GM13977 (cell line): ENCODE measurements around the gene CCDC88A.

Experiments
- DNase-seq: peaks from one replicate; pipeline ENCODE4 v3.0.0; 2012; ENCODE audit warnings: low spot score
- CTCF ChIP-seq: IDR thresholded peaks from 2 replicates; pipeline ENCODE4 v1.5.1; 2012; ENCODE audit warnings: mild to moderate bottlenecking, control low read depth; ENCODE audit not compliant: insufficient read depth; ENCODE audit errors: extremely low read depth, missing control alignments
- in situ Hi-C: fragments of 300-500 bp; cut with MboI; formaldehyde crosslinking; loops from one replicate; pipeline ENCODE4 v1.12.0; 2022; ENCODE audit warnings: low sequenced_read_pairs, low pct_unique_long_range_greater_than_20kb, mixed read lengths, inconsistent platforms; ENCODE audit not compliant: unreplicated experiment

Gene CCDC88A

GRCh38 chr2:55421326-55421725, 1.7 kb upstream of the CCDC88A start:
- no peak for TF ChIP-seq CTCF
- in situ Hi-C loops: no loop called here

GRCh38 chr2:55420871-55421270, 1.2 kb upstream of the CCDC88A start:
- in situ Hi-C loops: no loop called here
- TF ChIP-seq CTCF: no peak
- no peak for DNase-seq

More at GRCh38 chr2:55421326-55421725, 1.7 kb upstream of the CCDC88A start:
- no peak for DNase-seq

GRCh38 chr2:55420439-55420725, 726 bp upstream of the CCDC88A start:
- DNase-seq: no peak
- no peak for TF ChIP-seq CTCF
- in situ Hi-C loops: no loop called here

- TF ChIP-seq CTCF: no peak
- in situ Hi-C loops: no loop called here
- DNase-seq: peak; percentile 23
Measured at GRCh38 chr2:55419233-55419678, 400 bp downstream of the CCDC88A start.

- in situ Hi-C loops: no loop called here
- TF ChIP-seq CTCF: no peak
- peak; percentile 20 for DNase-seq
Measured at GRCh38 chr2:55418512-55419232, 984 bp downstream of the CCDC88A start.

GRCh38 chr2:55418072-55418471, 1.6 kb downstream of the CCDC88A start:
- in situ Hi-C loops: no loop called here
- DNase-seq: no peak
- no peak for TF ChIP-seq CTCF
